Measurements from ENCODE around the gene DUSP15. TPM values are rescaled to one million over a fixed set of nuclear protein-coding genes. Genes with fewer than 3 reads are reported as not detected.
"Not testable (repeated sequence)": the region's sequence is repeated elsewhere in the genome, so short reads cannot be mapped to it uniquely, and the experiment has no call there.

Gene DUSP15
- total RNA-seq, 1 experiment from 2014 or later: not detected

- no peak for DNase-seq (ENCODE audit: extremely low read depth, low read depth)
Measured at GRCh38 chr20:31842471-31843157, 27.7 kb downstream of the DUSP15 start.

GRCh38 chr20:31841928-31842327, 28.4 kb downstream of the DUSP15 start:
- DNase-seq (ENCODE audit: extremely low read depth, low read depth): no peak

- no peak for DNase-seq (ENCODE audit: extremely low read depth, low read depth)
Measured at GRCh38 chr20:31840906-31841816, 29.2 kb downstream of the DUSP15 start.

- no peak for DNase-seq (ENCODE audit: extremely low read depth, low read depth)
Measured at GRCh38 chr20:31839782-31840487, 30.4 kb downstream of the DUSP15 start.

GRCh38 chr20:31838646-31839292, 31.6 kb downstream of the DUSP15 start:
- no peak for DNase-seq (ENCODE audit: extremely low read depth, low read depth)

- DNase-seq (ENCODE audit: extremely low read depth, low read depth): no peak
Measured at GRCh38 chr20:31837896-31838397, 32.4 kb downstream of the DUSP15 start.

GRCh38 chr20:31836853-31837608, 33.3 kb downstream of the DUSP15 start:
- no peak for DNase-seq (ENCODE audit: extremely low read depth, low read depth)

- peak; percentile 28 for DNase-seq (ENCODE audit: extremely low read depth, low read depth)
Measured at GRCh38 chr20:31835977-31836852, 34.1 kb downstream of the DUSP15 start.

- DNase-seq (ENCODE audit: extremely low read depth, low read depth): no peak
Measured at GRCh38 chr20:31835554-31835953, 34.8 kb downstream of the DUSP15 start.

- no peak for DNase-seq (ENCODE audit: extremely low read depth, low read depth)
Measured at GRCh38 chr20:31833931-31834521, 36.3 kb downstream of the DUSP15 start.

GRCh38 chr20:31833130-31833930, 37.0 kb downstream of the DUSP15 start:
- peak; percentile 52 for DNase-seq (ENCODE audit: extremely low read depth, low read depth)

GRCh38 chr20:31831771-31832306, 38.5 kb downstream of the DUSP15 start:
- no peak for DNase-seq (ENCODE audit: extremely low read depth, low read depth)

- DNase-seq (ENCODE audit: extremely low read depth, low read depth): no peak
Measured at GRCh38 chr20:31831211-31831610, 39.1 kb downstream of the DUSP15 start.

GRCh38 chr20:31830406-31830981, 39.8 kb downstream of the DUSP15 start:
- DNase-seq (ENCODE audit: extremely low read depth, low read depth): no peak

GRCh38 chr20:31829731-31830130, 40.6 kb downstream of the DUSP15 start:
- no peak for DNase-seq (ENCODE audit: extremely low read depth, low read depth)

GRCh38 chr20:31828016-31828415, 42.3 kb downstream of the DUSP15 start:
- not testable (repeated sequence) for DNase-seq (ENCODE audit: extremely low read depth, low read depth)

GRCh38 chr20:31827059-31827458, 43.3 kb downstream of the DUSP15 start:
- DNase-seq (ENCODE audit: extremely low read depth, low read depth): no peak
